HUES64 (cell line): ENCODE data around the gene TAB2.

ENCODE experiments used
- H3K27ac ChIP-seq: 2 replicates; pipeline ENCODE4 v1.7.0; 2013; ENCODE audit warnings: low read depth, low read length, inconsistent platforms
- H3K27me3 ChIP-seq: 2 replicates; pipeline ENCODE4 v1.6.1; 2013; ENCODE audit warnings: mild to moderate bottlenecking, low read length; ENCODE audit not compliant: insufficient read depth
- H3K36me3 ChIP-seq: 2 replicates; pipeline ENCODE4 v1.6.1; 2013; ENCODE audit warnings: mild to moderate bottlenecking, low read length; ENCODE audit not compliant: insufficient read depth
- H3K4me1 ChIP-seq: 2 replicates; pipeline ENCODE4 v1.6.1; 2013; ENCODE audit warnings: mild to moderate bottlenecking, low read length, moderate library complexity; ENCODE audit not compliant: insufficient read depth
- H3K4me3 ChIP-seq: 2 replicates; pipeline ENCODE4 v1.5.1; 2013; ENCODE audit warnings: mild to moderate bottlenecking, low read length, moderate library complexity
- H3K9ac ChIP-seq: 2 replicates; pipeline ENCODE4 v1.6.1; 2013; ENCODE audit warnings: mild to moderate bottlenecking, low read depth, low read length
- H3K9me3 ChIP-seq: 2 replicates; pipeline ENCODE4 v1.6.1; 2013; ENCODE audit warnings: low read depth, low read length; ENCODE audit not compliant: insufficient read depth
- WGBS: fragments of 150-250, 120-280 bp; methylation state at CpG from one replicate; pipeline ENCODE4 v1.1.7; 2013; ENCODE audit warnings: missing lambda C conversion rate; 5-methylcytosine and 5-hydroxymethylcytosine counted together

Gene TAB2

GRCh38 chr6:149393002-149393679, 75.6 kb downstream of the TAB2 start:
- Histone ChIP-seq H3K27ac (no peak overlapping the region), H3K27me3 (no peaks in the 10 kb centered on the region), H3K4me1 (no peaks in the 10 kb centered on the region; the same call in 1 of the 2 replicates), H3K36me3 (peaks cover 25% of the 10 kb centered on the region), H3K9me3 (no peaks in the 10 kb centered on the region), H3K9ac (no peak overlapping the region), H3K4me3 (no peak overlapping the region)

DNA sequence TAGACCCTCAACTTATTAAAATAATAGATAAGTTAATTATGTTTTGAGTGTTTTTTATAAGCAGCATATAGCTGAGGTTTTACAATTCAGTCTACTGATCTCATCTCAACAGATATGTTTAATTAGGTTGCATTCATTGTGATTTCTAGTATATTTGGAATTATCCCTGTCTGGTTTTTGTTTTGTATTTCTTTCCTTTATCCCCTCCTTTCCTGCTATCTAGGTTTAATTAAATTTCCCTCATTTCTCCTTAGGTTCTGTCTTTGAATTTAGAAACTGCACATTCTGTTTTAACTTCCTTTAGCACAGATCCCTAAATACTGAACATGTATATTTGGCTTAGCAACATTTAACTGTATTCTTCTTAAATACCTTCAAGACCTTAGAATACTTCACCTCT, 77.7 kb downstream of the TAB2 start:
- peaks cover 46% of the 10 kb centered on the region for H3K36me3 ChIP-seq
- no peak overlapping the region for H3K27ac ChIP-seq
- H3K9me3 ChIP-seq = no peaks in the 10 kb centered on the region

DNA sequence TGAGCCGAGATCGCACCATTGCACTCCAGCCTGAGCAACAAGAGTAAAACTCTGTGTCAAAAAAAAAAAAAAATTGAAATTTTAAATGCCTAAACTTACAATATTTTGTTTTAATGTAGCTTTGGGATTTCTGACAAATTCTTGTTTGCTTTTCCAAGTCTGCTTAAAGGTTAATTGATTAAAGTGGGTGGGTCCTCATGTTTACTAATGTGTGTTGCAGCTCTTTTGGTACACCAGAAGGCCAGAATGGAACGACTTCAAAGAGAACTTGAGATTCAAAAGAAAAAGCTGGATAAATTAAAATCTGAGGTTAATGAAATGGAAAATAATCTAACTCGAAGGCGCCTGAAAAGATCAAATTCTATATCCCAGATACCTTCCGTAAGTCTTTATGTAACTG, 79.9 kb downstream of the TAB2 start:
- WGBS = 95% methylated on average over 6 of the region's 6 CpGs

More for the DNA sequence above, 77.7 kb downstream of the TAB2 start:
- Histone ChIP-seq H3K9ac (no peak overlapping the region), H3K4me3 (no peak overlapping the region), H3K4me1 (no peaks in the 10 kb centered on the region; the same call in 1 of the 2 replicates), H3K27me3 (no peaks in the 10 kb centered on the region)

DNA sequence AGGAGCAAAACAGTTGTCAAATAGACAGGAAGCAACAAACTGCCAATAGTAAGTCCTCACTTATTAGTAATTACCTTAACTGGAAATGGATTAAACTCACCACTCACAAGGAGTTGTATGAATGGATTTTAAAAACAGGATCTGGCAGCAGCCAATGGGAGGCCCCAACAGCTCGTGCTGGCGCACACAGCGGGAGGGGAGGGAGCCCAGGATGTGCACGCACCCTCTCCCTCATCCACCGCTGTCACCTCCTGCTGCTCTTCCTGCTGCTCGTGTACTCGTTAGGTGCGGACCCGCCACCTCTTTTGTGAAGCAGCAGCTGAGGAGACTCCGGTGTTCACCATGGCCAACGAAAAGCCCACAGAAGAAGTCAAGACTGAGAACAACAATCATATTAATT, 82.5 kb downstream of the TAB2 start, which contains the start of gene SUMO4:
Gene SUMO4, plus strand, starts transcription at position 213 of the 400 bp plus-strand sequence. Its CDS starts 130 bp downstream, at position 343.
- WGBS = 93% methylated on average over 11 of the region's 11 CpGs
- Histone ChIP-seq H3K36me3 (peaks cover 81% of the 10 kb centered on the region), H3K9ac (no peak within 1 kb of the TSS)

More for the DNA sequence above, 79.9 kb downstream of the TAB2 start:
- Histone ChIP-seq H3K4me3 (no peak overlapping the region), H3K4me1 (no peaks in the 10 kb centered on the region; the same call in 1 of the 2 replicates), H3K27ac (no peak overlapping the region), H3K9ac (no peak overlapping the region), H3K27me3 (no peaks in the 10 kb centered on the region), H3K36me3 (peaks cover 62% of the 10 kb centered on the region), H3K9me3 (no peaks in the 10 kb centered on the region)

DNA sequence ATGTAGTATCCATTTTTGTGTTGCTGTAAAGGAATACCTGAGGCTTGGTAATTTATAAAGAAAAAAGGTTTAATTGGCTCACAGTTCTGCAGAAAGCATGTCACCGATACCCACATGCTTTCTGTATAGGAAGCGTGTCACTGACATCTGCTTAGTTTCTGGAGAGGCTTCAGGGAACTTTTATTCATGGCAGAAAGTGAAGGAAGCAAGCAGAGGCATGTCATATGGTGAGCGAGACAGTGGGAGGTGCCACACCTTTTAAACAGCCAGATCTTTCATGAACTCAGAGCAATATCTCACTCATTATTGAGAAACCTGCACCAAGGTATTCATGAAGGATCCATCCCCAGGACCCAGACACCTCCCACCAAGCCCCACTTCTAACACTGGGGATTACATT, 86.0 kb downstream of the TAB2 start:
- H3K27ac ChIP-seq = no peak overlapping the region
- WGBS = 95% methylated on average over 3 of the region's 3 CpGs
- H3K4me1 ChIP-seq = no peaks in the 10 kb centered on the region
- H3K9ac ChIP-seq = no peak overlapping the region
- H3K4me3 ChIP-seq = no peak overlapping the region
- no peaks in the 10 kb centered on the region for H3K9me3 ChIP-seq
- no peaks in the 10 kb centered on the region for H3K27me3 ChIP-seq
- H3K36me3 ChIP-seq = peaks cover 85% of the 10 kb centered on the region

More for the DNA sequence above, 82.5 kb downstream of the TAB2 start, which contains the start of gene SUMO4:
- no peaks in the 10 kb centered on the region for H3K9me3 ChIP-seq
- H3K4me3 ChIP-seq = no peak within 1 kb of the TSS
- no peaks in the 10 kb centered on the region for H3K27me3 ChIP-seq
- H3K27ac ChIP-seq = no peak within 1 kb of the TSS
- H3K4me1 ChIP-seq = no peaks in the 10 kb centered on the region

GRCh38 chr6:149405823-149406765, 88.6 kb downstream of the TAB2 start:
- peak overlapping the region; percentile 22; the same call in 1 of the 2 replicates for H3K27ac ChIP-seq
- H3K9ac ChIP-seq = no peak overlapping the region
- no peaks in the 10 kb centered on the region for H3K27me3 ChIP-seq
- H3K4me3 ChIP-seq = no peak overlapping the region
- no peaks in the 10 kb centered on the region for H3K9me3 ChIP-seq
- WGBS = 89% methylated on average over 5 of the region's 5 CpGs
- H3K36me3 ChIP-seq = peaks cover 85% of the 10 kb centered on the region
- H3K4me1 ChIP-seq = no peaks in the 10 kb centered on the region

DNA sequence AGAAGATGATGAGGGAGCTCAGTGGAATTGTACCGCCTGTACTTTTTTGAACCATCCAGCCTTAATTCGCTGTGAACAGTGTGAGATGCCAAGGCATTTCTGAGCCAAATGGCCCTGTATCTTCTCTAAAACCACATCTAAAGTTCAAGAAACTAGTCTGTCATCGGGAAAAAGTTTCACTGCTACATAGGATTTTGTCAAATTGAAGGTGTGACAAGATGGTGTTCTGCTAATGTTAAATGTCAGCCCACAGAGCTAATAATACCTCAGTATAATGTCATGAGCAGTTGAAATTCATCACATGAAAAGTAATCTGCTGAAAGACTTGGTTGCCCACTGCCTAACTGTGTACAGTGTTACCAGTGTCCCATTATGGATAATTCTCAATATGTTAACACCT, 92.1 kb downstream of the TAB2 start:
- 91% methylated on average over 3 of the region's 3 CpGs for WGBS
- peaks cover 64% of the 10 kb centered on the region for H3K36me3 ChIP-seq
- H3K27ac ChIP-seq = no peak overlapping the region

GRCh38 chr6:149410557-149410956, 93.0 kb downstream of the TAB2 start:
- no peaks in the 10 kb centered on the region for H3K9me3 ChIP-seq
- H3K9ac ChIP-seq = no peak overlapping the region
- no peaks in the 10 kb centered on the region for H3K4me1 ChIP-seq
- H3K27me3 ChIP-seq = no peaks in the 10 kb centered on the region
- H3K4me3 ChIP-seq = no peak overlapping the region
- H3K27ac ChIP-seq = no peak overlapping the region
- peaks cover 55% of the 10 kb centered on the region for H3K36me3 ChIP-seq

More for the DNA sequence above, 92.1 kb downstream of the TAB2 start:
- H3K27me3 ChIP-seq = no peaks in the 10 kb centered on the region
- H3K4me1 ChIP-seq = no peaks in the 10 kb centered on the region
- no peak overlapping the region for H3K9ac ChIP-seq
- H3K4me3 ChIP-seq = no peak overlapping the region
- no peaks in the 10 kb centered on the region for H3K9me3 ChIP-seq

GRCh38 chr6:149414009-149414408, 96.5 kb downstream of the TAB2 start:
- no peaks in the 10 kb centered on the region for H3K9me3 ChIP-seq
- H3K4me1 ChIP-seq = no peaks in the 10 kb centered on the region
- H3K9ac ChIP-seq = no peak overlapping the region
- no peaks in the 10 kb centered on the region for H3K27me3 ChIP-seq
- no peak overlapping the region for H3K27ac ChIP-seq
- H3K4me3 ChIP-seq = no peak overlapping the region
- WGBS = 96% methylated on average over 4 of the region's 4 CpGs
- peaks cover 30% of the 10 kb centered on the region for H3K36me3 ChIP-seq

GRCh38 chr6:149414821-149415220, 97.3 kb downstream of the TAB2 start:
- Histone ChIP-seq H3K9me3 (no peaks in the 10 kb centered on the region), H3K4me3 (no peak overlapping the region), H3K27me3 (no peaks in the 10 kb centered on the region), H3K4me1 (no peaks in the 10 kb centered on the region), H3K27ac (no peak overlapping the region), H3K9ac (no peak overlapping the region), H3K36me3 (peaks cover 22% of the 10 kb centered on the region)
- WGBS = 93% methylated on average over 3 of the region's 4 CpGs

DNA sequence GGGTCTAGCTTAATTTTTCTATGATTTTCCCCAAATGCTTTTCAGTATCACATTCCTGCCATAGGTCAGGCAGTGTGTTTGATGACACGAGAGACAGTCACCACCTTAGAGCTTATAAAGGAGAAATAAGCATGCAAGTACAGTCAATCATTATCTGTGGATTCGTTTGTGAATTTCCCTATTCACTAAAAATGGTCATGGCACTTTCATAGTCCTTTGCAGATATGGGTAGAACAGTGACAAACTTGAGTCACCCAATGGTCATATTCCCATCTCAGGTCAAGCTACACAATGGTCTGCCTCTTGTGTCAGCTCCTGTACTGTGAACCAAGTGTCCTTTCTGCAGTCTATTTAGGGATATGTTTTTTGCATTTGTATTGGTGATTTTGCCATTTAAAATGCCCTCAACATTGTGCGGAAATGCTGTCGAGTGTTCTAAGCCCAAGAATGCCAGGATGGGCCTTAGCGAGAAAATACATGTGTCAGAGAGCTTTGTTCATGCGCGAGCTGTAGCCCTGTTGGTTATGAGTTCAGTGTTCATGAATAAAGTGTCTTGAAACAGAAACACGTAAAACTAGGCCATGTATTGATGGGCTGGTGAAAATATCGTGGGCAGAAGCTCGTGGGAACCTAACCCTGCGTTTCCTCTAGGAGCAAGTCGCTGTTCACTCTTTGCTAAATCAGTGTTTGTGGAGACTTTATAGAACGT, 102.3 kb downstream of the TAB2 start:
- 95% methylated on average over 13 of the region's 13 CpGs for WGBS

More for the DNA sequence above, 102.3 kb downstream of the TAB2 start:
- H3K9me3 ChIP-seq = no peaks in the 10 kb centered on the region
- no peak overlapping the region for H3K4me3 ChIP-seq
- no peaks in the 10 kb centered on the region for H3K27me3 ChIP-seq
- no peaks in the 10 kb centered on the region for H3K36me3 ChIP-seq
- H3K27ac ChIP-seq = no peak overlapping the region
- H3K9ac ChIP-seq = no peak overlapping the region
- H3K4me1 ChIP-seq = peaks cover 8% of the 10 kb centered on the region
